Lower lobe of right lung (tissue), 2 donors: ENCODE data around the gene HEXIM2. TPM values are rescaled to one million over a fixed set of nuclear protein-coding genes. Genes with fewer than 3 reads are reported as not detected.
A peak's percentile ranks its signal among the peaks of the same experiment; 100 is the strongest.

Experiments used
- ATAC-seq, 2 donors: fragments of 200-7000 bp; cut with Tn5 transposase; one replicate each; pipeline ENCODE4 v1.9.1; 2020 to 2022; ENCODE audit warnings: mild to moderate bottlenecking in 2 of 2, moderate library complexity in 2 of 2
- DNase-seq: peaks from one replicate; pipeline ENCODE4 v3.0.0-alpha.2; 2020
- H3K27ac ChIP-seq: fragments of 200-600 bp; one replicate; pipeline ENCODE4 v1.8.0; 2022
- H3K27me3 ChIP-seq: fragments of 200-600 bp; one replicate; pipeline ENCODE4 v1.8.0; 2022; ENCODE audit warnings: low read depth
- H3K36me3 ChIP-seq: fragments of 200-600 bp; one replicate; pipeline ENCODE4 v1.8.0; 2022; ENCODE audit warnings: mild to moderate bottlenecking
- H3K4me1 ChIP-seq: fragments of 200-600 bp; one replicate; pipeline ENCODE4 v1.8.0; 2022
- H3K4me3 ChIP-seq: fragments of 200-600 bp; one replicate; pipeline ENCODE4 v1.8.0; 2022; ENCODE audit warnings: mild to moderate bottlenecking
- H3K9me3 ChIP-seq: fragments of 200-600 bp; one replicate; pipeline ENCODE4 v1.8.0; 2022
- CTCF ChIP-seq: fragments of 200-600 bp; IDR thresholded peaks from one replicate; pipeline ENCODE4 v1.8.0; 2022; ENCODE audit warnings: antibody characterized with exemption, mild to moderate bottlenecking
- intact Hi-C: fragments of 100-400 bp; cut with DNase I; formaldehyde crosslinking; loops from one replicate; pipeline ENCODE4 v1.11.0; 2022
- total RNA-seq: library from RNA; stranded (reverse); fragmentation: NEBNext Ultra II Directional; extraction: Animal tissue kit (Norgen Biotek cat#: 25700); gene quantifications from one replicate; pipeline ENCODE4 v1.2.1, GENCODE V29; 2021
- donor health status: DM: no; HTN: yes; CAD: no; lungs with severe emphysema.

Gene HEXIM2
- total RNA-seq, 1 donor from 2014 or later: 6.4 TPM

- TF ChIP-seq CTCF: no peak
- H3K4me3 ChIP-seq: no peak overlapping the region
- H3K4me1 ChIP-seq: peaks cover 14% of the 10 kb centered on the region
- H3K36me3 ChIP-seq: peaks cover 10% of the 10 kb centered on the region
- no peaks in the 10 kb centered on the region for H3K9me3 ChIP-seq
- DNase-seq (peak; percentile 16), ATAC-seq (no peak)
- intact Hi-C loops: loop anchor here (5.0 kb wide), 1 partner anchor 60 kb away; no protein-coding TSS in a partner anchor
- H3K27me3 ChIP-seq: no peaks in the 10 kb centered on the region
- no peak overlapping the region for H3K27ac ChIP-seq
Measured at GRCh38 chr17:45137561-45138305, 23.9 kb upstream of the HEXIM2 start.

GRCh38 chr17:45138911-45139532 lies 22.7 kb upstream of the HEXIM2 start:
- intact Hi-C loops: loop anchor here (5.0 kb wide), 1 partner anchor 58 kb away; no protein-coding TSS in a partner anchor
- TF ChIP-seq CTCF: no peak
- ATAC-seq: no peak

GRCh38 chr17:45139533-45139920 lies 22.1 kb upstream of the HEXIM2 start:
- Histone ChIP-seq H3K27me3 (no peaks in the 10 kb centered on the region), H3K4me3 (no peak overlapping the region), H3K27ac (no peak overlapping the region), H3K4me1 (peaks cover 23% of the 10 kb centered on the region), H3K36me3 (peaks cover 10% of the 10 kb centered on the region), H3K9me3 (no peaks in the 10 kb centered on the region)
- intact Hi-C loops: loop anchor here (5.0 kb wide), 1 partner anchor 58 kb away; no protein-coding TSS in a partner anchor
- ATAC-seq: no peak
- DNase-seq: no peak
- no peak for TF ChIP-seq CTCF

More at GRCh38 chr17:45138911-45139532, 22.7 kb upstream of the HEXIM2 start:
- H3K36me3 ChIP-seq: peaks cover 10% of the 10 kb centered on the region
- no peak for DNase-seq
- H3K27me3 ChIP-seq: no peaks in the 10 kb centered on the region
- H3K4me1 ChIP-seq: peaks cover 20% of the 10 kb centered on the region
- H3K9me3 ChIP-seq: no peaks in the 10 kb centered on the region
- H3K4me3 ChIP-seq: no peak overlapping the region
- no peak overlapping the region for H3K27ac ChIP-seq

GRCh38 chr17:45143094-45143670 lies 18.5 kb upstream of the HEXIM2 start:
- H3K27ac ChIP-seq: peak overlapping the region; percentile 85
- DNase-seq (no peak), ATAC-seq (no peak)
- intact Hi-C loops: no loop called here
- peak overlapping the region; percentile 58 for H3K4me3 ChIP-seq
- H3K9me3 ChIP-seq: no peaks in the 10 kb centered on the region
- peaks cover 25% of the 10 kb centered on the region for H3K4me1 ChIP-seq
- no peaks in the 10 kb centered on the region for H3K27me3 ChIP-seq
- peaks cover 3% of the 10 kb centered on the region for H3K36me3 ChIP-seq
- no peak for TF ChIP-seq CTCF

- intact Hi-C loops: no loop called here
- no peak for TF ChIP-seq CTCF
- H3K27ac ChIP-seq: peak overlapping the region; percentile 85
- H3K4me3 ChIP-seq: peak overlapping the region; percentile 58
- H3K36me3 ChIP-seq: no peaks in the 10 kb centered on the region
- no peaks in the 10 kb centered on the region for H3K27me3 ChIP-seq
- ATAC-seq (no peak), DNase-seq (peak; percentile 78)
- H3K4me1 ChIP-seq: peaks cover 25% of the 10 kb centered on the region
- H3K9me3 ChIP-seq: no peaks in the 10 kb centered on the region
Measured at GRCh38 chr17:45143767-45144198, 17.9 kb upstream of the HEXIM2 start.
